Measurements from ENCODE around the gene NR5A2.
A peak's percentile ranks its signal among the peaks of the same experiment; 100 is the strongest.

The NR5A2 gene

DNA sequence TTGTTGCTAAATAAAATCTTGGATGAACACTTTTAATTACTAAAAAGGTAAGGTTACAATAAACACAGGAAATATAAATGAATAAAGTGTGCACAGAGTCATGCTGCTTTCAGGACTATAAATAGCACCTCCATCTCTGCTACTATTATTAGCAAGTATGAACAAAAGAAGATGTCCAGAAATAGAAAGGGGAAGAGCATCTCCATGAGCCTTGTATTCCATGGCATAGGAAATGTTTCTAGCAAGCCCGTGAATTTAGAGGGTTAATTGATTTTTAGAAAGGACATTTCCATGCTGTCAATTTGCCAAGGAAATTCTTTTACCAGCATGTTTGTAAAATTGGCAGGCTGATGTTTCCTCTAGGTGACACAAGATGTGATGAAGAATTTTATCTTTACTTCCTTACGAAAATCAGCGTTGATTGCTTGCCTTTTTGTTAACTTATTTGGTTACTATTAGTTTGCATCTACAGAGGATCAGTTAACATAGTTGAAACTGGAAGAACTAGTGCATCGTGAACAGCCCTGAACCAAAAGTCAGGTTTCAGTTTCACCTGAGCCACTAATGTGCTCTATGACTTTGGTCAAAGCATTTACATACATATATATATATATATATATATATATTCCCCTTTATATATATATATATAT, 45.3 kb downstream of the NR5A2 start:
- no peak for FAIRE-seq

DNA sequence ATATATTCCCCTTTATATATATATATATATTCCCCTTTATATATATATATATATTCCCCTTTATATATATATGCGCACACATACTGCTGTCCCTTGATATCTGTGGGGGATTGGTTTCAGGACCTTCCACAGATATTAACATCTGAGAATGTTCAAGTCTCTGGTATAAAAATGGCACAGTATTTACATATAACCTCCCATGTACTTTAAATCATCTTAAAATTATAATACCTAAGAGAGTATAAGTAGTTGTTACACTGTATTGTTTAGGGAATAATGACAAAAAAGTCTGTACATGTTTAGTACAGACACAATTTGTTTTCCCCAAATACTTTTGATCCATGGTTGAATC, 45.8 kb downstream of the NR5A2 start:
- no peak for DNase-seq (ENCODE audit: low spot score)
- FAIRE-seq, result no peak

More for the DNA sequence above, 45.3 kb downstream of the NR5A2 start:
- DNase-seq (ENCODE audit: low spot score), result no peak

DNA sequence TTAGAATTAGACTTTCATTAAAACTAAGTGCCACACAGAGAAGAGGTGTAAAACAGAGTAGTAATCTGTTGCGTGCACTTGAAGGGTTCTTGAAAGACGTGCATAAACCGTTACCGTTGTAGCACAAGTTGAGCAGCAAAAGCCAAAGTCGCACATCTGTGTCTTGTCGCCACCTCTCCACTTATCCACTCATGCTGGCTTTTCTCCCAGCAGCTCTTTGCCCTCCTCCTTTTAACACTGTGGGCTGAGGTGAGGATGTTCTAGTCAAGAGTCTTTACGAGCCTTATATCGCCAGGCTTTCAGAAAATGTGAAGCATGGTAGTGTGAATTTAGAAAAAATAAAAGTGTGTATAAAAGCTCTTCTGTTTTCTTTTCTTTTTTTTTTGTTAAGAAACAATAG, 48.0 kb downstream of the NR5A2 start:
- FAIRE-seq (no peak), DNase-seq (ENCODE audit: low spot score) (no peak)

DNA sequence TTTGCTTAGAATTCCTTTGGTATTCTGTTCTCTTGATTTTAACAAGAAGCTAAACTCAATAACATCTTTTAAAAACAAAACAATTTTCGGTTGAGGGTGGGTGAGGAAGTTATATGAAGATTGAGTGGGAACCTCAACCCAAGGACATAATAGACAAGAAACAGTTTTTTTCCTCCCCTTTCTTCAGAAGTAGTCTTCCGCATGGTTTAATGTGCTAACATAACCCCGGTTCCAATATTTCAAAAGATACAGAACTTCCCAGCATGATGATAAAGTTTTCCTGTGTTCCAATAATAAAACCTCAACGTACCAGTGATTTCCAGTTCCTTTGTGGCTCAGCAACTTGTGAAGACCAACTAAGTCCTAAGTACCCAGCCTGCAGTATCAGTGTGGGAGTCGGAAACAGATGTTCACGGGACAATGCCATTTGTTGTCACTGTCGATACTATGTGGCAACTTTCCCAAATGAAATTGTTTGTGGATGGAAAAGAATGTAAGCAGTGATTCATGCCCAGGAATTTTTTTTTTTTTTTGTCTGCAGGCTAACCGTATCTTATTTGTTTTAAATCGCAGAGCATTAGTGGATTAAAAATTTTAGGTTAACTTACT, 48.5 kb downstream of the NR5A2 start:
- FAIRE-seq (no peak), DNase-seq (ENCODE audit: low spot score) (peak; percentile 38)

DNA sequence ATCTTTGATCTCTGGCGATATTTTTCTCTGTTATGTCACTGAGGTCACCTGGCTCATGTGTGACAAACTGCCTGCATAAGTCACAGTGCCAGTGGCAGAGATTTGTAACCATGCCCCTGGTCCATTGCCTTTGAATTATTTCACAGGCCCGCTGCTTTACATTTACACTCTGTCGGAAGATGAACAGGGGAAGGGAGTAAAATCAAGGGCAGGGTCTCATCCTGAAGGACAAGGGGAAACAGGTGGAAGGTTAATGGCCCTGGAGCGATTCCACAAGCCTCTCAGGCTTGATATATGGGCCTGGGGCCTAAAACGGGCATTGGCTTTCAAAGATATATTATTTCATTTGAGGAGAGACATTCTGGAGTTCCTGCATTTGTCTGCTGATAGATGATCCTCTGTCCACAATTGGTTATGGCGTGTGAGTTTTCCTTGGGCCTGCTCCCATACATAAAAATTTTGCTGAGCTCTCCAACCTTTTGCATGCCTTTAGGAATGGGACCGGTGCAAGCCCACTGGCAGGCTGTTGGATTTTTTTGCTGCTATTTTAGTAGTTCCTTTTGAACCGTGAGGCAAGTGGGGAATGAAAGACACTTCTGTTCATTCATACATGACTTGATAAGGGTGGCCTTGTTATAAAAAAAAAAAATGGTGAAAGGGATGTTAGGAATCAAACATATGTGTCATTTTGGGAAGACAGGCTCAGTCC, 51.9 kb downstream of the NR5A2 start:
- DNase-seq (ENCODE audit: low spot score), result no peak
- no peak for FAIRE-seq

DNA sequence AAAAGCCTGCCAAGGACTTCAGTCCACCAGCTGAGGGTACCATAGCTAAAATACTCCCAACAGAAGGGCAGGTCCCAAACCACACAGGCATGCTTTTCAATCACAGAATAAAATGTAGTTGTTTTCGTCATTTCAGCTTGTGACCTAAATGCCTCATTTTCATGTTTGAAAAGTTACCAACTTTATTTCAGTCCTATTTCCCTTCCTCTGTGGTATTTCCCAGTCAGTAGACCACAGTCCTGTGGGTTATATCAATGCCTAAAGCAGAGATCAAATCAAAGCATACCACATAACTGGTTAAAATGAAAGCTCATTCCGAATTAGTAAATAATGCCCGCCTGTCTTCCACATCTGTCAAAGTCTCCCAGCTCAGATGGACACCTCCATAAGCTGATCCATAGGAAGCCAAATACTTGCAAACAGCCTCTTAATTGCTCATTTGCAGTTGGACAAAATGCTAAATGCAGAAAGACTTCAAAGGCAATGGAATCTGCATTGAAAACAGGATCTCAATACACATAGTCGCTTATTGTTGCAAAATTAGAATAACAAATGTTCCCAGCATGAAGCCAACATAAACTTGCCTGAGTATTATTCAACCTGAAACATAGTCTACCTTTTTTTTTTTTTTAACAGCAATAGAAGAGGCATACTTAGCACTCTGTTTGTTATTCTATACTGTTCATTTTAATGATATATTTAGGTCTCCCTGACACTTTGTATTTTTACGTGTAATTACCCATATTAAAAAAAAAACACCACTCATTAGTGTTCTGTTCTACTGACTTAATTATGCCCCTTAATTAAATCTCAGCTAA, 53.9 kb downstream of the NR5A2 start:
- FAIRE-seq (no peak), DNase-seq (ENCODE audit: low spot score) (no peak)

DNA sequence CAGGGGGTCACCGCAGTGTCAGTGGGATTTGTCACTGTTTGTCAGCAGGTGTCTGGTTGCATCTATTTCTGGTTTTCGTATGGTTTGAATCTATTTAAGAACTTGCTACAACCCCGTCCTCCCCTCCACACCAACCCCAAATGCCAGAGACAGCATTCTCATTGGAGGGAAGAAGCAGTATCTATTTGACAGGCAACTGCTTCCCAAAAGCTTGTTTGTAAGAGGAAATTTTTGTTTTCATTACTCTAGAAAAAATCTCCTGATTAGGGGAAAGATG, 54.4 kb downstream of the NR5A2 start:
- FAIRE-seq, result no peak
- no peak for DNase-seq (ENCODE audit: low spot score)

DNA sequence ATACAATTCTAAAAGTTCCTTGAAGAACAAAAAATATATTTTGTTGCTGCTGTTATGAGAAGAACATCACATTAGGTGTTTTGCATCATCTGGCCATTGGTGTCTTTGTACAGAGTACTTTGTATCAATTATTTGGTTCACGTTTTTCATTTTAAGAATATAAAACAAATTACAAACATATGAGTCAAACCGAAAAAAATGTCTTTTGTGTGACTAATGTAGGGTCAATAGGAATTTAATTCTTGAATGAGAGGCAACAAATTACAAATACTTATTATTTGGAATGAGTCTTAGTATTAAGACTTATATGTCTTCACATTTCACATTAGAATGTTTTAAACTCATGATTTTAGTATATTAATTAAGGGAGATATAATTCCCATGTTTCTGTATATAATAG, 54.8 kb downstream of the NR5A2 start:
- no peak for FAIRE-seq
- DNase-seq (ENCODE audit: low spot score), result no peak

DNA sequence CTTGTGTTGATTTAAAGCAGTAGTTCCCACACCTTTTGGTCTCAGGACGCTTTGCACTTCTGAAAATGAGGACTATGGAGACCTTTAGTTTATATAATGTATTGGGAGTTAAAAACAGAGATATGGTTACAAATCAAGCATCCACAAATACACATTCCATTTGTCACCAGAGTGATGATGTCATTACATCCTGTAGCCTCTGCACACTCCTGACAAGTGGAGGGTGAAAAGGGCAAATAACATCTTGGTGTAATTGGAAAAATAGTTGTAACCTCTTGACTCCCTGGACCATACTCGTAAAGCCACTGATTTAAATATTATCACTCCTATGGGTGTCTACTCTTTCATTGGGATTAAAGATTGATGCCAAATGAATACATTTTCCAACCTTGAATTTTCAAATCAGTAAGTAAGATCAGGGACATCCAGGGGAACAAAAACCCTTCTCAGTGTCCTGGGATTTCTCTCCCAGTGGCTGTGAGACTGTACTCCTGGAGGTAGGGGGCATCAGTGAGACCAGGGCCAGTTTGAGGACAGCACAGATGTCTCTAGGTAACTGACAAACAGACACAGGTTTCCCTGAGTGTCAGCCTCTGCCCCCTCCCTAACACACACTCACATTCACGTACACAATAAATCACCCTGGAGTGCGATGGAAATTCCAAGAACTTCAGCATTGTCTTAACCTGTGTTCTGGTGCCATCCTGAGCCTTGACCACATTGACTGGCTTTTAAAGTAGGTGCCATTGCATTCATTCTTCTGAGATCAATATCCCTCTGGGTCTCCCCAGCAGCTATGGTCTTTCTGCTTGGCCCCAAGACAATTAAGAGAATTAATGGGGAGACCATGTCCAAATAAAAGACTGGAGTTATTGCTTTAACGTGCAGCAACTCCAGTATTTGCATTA, 63.0 kb downstream of the NR5A2 start:
- FAIRE-seq (no peak), DNase-seq (ENCODE audit: low spot score) (peak; percentile 29)

DNA sequence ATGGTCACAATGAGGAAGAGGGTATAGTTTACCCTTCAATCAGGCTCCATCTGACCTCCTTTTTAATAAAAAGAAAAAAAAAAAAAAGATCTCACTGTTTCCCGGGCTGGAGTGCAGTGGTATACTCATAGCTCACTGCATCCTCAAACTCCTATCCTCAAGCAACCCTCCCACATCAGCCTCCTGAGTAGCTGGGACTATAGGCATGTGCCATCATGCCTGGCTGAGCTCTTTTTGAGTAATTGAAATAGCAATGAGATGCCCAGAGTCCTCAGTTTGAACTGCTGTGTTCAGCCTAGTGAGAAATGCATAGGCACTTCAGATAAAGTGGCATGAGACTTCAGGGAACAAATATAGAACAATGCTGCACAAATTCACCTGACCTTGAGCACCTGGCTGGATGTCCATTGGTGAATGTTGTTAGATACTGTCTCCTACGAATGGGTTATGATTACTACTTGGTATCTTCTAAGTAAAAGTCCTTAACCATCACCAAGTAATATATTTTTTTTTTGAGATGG, 67.6 kb downstream of the NR5A2 start:
- FAIRE-seq (no peak), DNase-seq (ENCODE audit: low spot score) (no peak)

DNA sequence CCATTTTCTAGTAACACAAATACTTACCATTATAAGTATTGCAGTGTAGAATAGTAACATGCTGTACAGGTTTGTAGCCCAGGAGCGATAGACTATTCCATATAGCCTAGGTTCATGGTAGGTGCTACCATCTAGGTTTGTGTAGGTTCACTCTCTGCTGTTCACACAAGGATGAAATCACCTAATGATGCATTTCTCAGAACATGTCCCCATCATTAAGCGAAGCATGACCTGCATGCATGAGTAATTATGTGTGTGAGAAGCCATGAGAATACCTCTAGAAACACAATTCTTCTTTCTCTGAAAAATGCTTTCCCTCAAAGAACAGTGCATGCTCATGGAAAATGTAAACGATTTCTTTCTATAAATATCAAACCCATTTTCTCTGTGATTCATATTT, 69.3 kb downstream of the NR5A2 start:
- FAIRE-seq (peak; percentile 72), DNase-seq (ENCODE audit: low spot score) (peak; percentile 45)

DNA sequence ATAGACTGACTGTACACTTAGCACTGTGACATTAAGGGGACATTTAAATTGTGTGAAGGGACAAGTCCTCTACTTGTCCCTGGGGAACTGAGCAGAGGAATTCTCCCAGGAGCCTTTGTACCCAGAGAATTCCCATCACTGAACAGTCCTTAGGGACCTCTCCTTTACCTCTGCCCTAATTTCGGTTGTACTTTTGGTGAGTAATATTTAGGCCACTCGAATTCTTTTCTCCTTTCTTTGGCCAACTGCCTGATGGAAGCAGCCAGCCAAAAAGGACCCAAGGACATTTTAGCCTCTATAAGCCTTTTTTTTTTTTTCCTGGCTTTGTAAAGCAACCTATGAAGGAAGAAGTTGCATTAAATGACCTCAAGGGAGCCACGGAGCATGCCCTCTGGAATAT, 71.5 kb downstream of the NR5A2 start:
- FAIRE-seq (no peak), DNase-seq (ENCODE audit: low spot score) (no peak)

DNA sequence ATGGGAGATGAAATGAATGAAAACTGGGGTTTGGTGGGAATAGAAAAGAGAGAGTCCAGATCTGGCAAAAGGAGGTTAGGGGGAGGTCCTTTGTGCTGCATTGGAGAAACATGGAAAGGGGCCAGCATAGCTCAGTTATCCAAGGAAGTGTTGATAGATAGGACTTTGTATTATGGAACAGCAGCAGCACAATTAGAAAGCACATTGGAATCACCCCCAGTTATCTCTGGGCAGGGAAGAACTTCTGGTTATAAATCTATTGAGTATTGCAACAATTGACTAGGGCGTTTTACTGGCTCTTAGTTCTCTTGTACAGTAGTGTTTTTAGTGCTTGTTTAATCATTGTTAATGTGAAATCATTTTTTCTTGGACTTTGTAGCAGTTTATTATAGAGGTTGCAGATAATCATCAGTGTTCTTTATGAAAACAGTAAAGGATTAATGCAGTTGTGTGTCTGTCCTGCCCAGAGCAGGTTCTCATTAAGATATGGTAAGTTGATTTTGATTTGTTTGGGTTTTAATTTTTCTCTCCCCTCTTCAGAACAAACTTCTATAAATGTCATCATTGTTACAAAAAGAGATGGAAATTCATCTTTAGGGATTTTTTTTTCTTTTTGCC, 76.6 kb downstream of the NR5A2 start:
- DNase-seq (ENCODE audit: low spot score), result no peak
- no peak for FAIRE-seq

DNA sequence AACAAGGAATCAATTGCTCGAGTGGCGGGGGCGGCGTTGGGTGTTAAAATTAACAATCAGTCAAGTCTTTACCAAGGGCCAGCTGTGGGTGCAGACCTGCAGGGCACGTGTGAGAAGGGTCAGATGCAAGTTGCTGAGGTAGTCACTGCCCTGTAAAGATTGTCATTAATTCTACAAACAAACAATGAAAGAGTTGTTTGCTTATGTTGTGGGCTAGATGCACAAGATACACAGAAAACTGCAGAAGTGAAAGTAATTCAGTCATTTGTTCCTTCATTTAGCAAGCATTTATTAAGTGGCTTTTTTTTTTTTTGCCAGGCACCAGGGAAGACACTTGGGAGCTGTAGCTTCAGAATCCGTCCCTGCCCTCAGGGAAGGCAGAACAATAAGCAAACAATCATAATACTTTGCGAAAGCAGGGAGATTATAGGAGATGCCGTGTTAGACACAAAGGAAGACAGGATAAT, 79.5 kb downstream of the NR5A2 start:
- no peak for DNase-seq (ENCODE audit: low spot score)
- no peak for FAIRE-seq

DNA sequence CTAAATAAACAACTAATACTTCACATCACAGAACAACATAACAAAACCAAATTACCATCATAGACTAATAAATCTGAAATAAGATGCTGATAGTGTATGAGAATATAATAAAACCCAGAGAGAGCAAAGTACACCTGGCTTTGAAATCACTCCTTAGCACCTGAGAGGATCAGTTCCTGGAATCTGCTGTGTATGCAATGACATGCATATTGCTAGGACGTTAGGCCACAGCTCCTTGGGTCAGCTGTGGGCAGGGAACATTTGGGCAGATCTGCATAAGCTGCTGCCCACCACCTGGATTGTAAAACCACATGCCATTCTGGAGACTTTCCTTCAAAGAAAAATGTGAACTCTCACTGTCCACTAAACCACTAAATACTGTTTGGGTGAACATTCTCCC, 81.1 kb downstream of the NR5A2 start:
- DNase-seq (ENCODE audit: low spot score) (no peak), FAIRE-seq (no peak)

DNA sequence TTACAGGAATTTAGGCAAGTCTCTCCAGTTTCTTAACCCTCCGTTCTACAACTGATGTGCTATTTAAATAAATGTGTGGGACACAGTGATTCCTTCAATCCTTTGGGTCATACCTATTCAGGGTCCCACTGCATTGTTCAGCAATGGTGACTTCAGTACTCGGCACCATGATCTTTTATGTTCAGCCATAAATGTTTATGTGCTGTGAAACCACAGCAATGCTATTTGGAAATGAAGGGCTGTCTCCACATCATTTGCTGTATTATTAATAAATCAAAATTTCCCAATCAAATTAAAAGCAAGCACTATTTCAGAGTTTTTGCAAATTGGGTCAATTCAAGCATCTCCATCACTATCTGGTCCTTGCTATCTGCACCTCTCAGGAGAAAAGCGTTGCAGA, 84.8 kb downstream of the NR5A2 start:
- DNase-seq (ENCODE audit: low spot score), result no peak
- FAIRE-seq, result no peak

DNA sequence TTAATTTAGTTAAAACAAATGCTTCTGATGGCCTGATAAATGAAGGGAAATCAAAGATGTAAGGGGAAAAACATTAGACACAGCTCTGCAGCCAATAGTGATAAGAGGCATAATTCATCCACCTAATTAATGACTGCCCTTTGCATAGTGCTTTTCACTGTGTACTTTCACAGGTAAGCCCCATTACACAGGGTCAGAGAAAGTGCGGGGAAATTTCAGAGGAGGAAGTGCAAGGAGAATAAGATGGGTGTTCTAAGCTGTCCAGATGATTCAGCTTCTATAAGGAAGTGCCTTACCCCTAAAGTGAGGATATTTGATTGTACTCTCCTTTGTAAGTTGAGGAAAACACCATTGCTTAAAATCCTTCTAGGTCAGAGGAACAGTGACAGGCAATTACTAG, 88.0 kb downstream of the NR5A2 start:
- DNase-seq (ENCODE audit: low spot score), result no peak
- no peak for FAIRE-seq

DNA sequence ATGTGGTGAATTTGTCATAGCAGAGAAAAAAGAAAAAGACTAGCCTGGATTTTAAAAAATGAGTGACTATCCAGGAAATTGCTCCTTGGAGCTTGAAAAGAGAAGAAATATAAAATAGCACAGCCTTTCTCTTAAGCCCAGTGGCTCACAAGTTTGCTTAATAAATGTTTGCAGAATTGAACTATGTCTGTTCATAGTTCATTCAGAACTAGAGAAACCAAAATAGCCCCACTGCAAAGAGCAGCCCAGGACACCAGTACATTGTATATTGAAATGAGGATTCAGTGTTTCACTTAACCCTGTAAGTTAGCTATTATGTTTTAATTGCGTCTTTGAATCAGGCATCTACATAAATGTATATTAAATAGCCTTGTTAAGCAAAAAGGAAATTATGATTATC, 88.8 kb downstream of the NR5A2 start:
- no peak for DNase-seq (ENCODE audit: low spot score)
- no peak for FAIRE-seq

DNA sequence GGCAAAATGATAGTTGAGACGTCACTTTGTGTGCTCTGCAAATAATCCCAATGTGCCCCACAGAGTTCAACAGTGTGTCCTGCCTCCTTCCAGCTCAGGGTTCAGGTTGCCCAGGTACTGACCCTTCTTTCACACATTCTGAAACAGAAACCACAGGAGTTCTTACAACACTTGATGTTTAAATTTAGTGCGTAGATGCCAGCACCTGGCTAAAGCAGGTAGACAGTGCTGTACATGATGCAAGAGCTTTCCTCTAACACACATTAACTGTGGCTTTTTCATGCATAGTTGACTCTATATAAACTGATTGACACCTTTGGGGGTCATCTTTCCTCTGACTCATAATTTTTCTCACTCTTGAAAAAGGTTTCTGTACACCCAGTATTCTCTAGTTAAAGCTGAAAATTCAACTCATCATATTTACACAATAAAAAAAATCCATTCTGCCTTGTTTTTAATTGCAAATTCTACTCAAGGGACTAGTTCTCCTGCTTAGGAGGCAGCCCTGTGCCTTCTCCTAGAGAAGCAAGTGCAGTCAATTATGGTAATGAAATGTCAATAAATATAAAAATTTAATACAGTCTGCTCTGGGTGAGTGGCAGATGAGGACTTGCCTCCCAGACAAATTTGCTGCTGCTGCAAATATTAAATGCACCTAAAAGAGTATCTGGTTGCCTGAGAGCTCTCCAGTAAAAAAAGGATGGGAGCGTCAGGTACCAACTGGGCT, 91.4 kb downstream of the NR5A2 start:
- FAIRE-seq, result no peak
- DNase-seq (ENCODE audit: low spot score), result no peak

DNA sequence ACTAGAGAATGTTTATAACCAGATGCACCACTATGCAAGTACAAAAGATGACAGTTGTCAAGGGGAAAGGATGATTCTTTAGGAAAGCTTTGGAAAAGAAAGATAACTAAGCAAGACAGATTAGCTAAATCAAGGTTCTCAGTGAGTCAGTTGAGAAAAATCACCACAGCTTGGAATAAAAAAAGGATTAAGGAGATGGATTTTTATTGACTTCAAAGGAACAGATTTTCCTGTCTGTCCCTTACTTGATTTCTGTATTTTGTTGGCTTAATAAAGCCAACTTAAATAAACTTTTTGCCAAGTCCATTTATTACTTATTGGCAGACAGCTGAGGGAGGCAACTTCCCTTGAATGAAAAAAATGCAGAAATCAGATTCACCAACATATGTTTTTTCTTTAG, 93.9 kb downstream of the NR5A2 start:
- DNase-seq (ENCODE audit: low spot score), result no peak
- FAIRE-seq, result no peak

Measured in RCC 7860 (cell line).